HL-60 (cell line): ENCODE data around the gene ADAMTS2.

Experiments used
- DNase-seq, 2 experiments: peaks; one replicate each; pipeline ENCODE4 v3.0.0-alpha.2; 2010 to 2020; ENCODE audit warnings: low read depth in 1 of 2, low spot score in 1 of 2
- H3K27ac ChIP-seq: fragments of 250-450 bp; sonication (Bioruptor Pico); replicated peaks from 2 replicates; pipeline ENCODE4 v1.5.1; 2020; ENCODE audit warnings: mild to moderate bottlenecking, moderate library complexity
- H3K27me3 ChIP-seq: fragments of 250-450 bp; sonication (Bioruptor Pico); 2 replicates; pipeline ENCODE4 v1.5.1; 2021; ENCODE audit warnings: mild to moderate bottlenecking, moderate library complexity; ENCODE audit not compliant: insufficient read depth, poor library complexity, severe bottlenecking
- H3K4me3 ChIP-seq: replicated peaks from 2 replicates; pipeline ENCODE4 v1.5.1; 2011; ENCODE audit warnings: mild to moderate bottlenecking, control low read depth, low read length; ENCODE audit not compliant: insufficient read depth
- CTCF ChIP-seq: IDR thresholded peaks from one replicate; pipeline ENCODE4 v1.5.1; 2011; ENCODE audit warnings: low read length, control low read depth, inconsistent platforms; ENCODE audit not compliant: insufficient read depth
- GABPA ChIP-seq: IDR thresholded peaks from 2 replicates; pipeline ENCODE4 v1.6.1; 2012; ENCODE audit warnings: low read depth
- POLR2AphosphoS5 ChIP-seq: IDR thresholded peaks from 2 replicates; pipeline ENCODE4 v1.6.1; 2012; ENCODE audit warnings: low read depth
- REST ChIP-seq: IDR thresholded peaks from 2 replicates; pipeline ENCODE4 v1.6.1; 2012; ENCODE audit warnings: low read depth; ENCODE audit not compliant: insufficient replicate concordance
- SPI1 ChIP-seq: IDR thresholded peaks from 2 replicates; pipeline ENCODE4 v1.6.1; 2012; ENCODE audit warnings: low read depth, mild to moderate bottlenecking, borderline replicate concordance

Gene ADAMTS2

GRCh38 chr5:179342577-179342976, 2.7 kb downstream of the ADAMTS2 start:
- H3K27me3 ChIP-seq: peaks cover 39% of the 10 kb centered on the region
- no peak overlapping the region for H3K27ac ChIP-seq
- TF ChIP-seq POLR2AphosphoS5 (no peak), REST (no peak), CTCF (no peak), SPI1 (no peak)
- DNase-seq: no peak
- no peak overlapping the region for H3K4me3 ChIP-seq

- Histone ChIP-seq H3K27ac (no peak overlapping the region), H3K27me3 (peaks cover 27% of the 10 kb centered on the region), H3K4me3 (no peak overlapping the region)
- TF ChIP-seq CTCF (no peak), POLR2AphosphoS5 (no peak), SPI1 (no peak), GABPA (no peak), REST (no peak)
- DNase-seq: no peak
These were observed 4.8 kb downstream of the ADAMTS2 start for GRCh38 chr5:179340465-179340864.

- no peak overlapping the region for H3K4me3 ChIP-seq
- no peak for TF ChIP-seq CTCF
- TF ChIP-seq GABPA: no peak
- TF ChIP-seq POLR2AphosphoS5: no peak
- TF ChIP-seq REST: no peak
- TF ChIP-seq SPI1: no peak
- H3K27me3 ChIP-seq: peaks cover 27% of the 10 kb centered on the region
- no peak for DNase-seq
- no peak overlapping the region for H3K27ac ChIP-seq
These were observed 5.3 kb downstream of the ADAMTS2 start for GRCh38 chr5:179339996-179340395.
